ENCODE data around the gene FOXK1.

DNA sequence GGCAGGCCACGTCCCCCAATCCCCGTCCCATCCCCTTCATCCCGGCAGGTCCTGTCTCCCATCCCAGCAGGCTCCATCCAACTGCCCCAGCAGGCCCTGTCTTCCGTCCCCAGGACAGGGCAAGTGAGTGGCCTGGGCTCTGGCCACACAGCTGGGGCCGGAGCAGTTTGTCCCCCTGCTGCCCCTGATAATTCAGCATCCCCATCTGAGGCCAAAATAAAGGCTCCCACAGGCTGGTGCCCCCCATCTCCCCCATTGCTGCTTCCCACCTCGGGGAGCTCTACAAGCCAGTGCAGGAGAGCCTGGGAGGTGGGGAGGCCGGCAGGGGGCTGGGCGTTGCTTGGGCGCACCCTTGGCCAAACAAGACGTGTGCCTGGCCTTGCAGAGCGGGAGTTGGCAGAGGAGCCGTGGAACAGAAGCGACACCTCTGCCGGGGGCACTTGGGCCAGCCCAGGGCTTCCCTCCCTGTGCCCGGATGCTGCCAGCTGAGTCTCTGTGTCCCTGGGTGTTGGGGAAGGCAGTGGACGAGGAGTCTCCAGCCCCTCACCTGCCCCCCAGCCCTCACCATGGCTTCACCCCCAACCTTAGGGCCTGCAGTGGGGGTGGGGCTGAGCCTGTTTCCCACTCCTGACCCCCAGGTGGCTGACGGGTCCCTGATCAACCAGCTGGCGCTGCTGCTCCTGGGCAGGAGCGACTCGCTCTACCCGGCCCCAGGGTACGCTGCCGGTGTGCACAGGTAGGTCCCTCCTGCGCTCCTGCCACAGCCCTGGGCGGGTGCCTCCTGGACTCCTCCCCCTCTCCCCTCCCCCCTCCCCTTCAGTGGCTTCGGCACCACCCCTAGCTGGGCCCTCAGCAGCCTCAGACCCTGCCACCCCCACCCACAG lies 107.3 kb downstream of the FOXK1 start:
- TF ChIP-seq, protein P1, sequence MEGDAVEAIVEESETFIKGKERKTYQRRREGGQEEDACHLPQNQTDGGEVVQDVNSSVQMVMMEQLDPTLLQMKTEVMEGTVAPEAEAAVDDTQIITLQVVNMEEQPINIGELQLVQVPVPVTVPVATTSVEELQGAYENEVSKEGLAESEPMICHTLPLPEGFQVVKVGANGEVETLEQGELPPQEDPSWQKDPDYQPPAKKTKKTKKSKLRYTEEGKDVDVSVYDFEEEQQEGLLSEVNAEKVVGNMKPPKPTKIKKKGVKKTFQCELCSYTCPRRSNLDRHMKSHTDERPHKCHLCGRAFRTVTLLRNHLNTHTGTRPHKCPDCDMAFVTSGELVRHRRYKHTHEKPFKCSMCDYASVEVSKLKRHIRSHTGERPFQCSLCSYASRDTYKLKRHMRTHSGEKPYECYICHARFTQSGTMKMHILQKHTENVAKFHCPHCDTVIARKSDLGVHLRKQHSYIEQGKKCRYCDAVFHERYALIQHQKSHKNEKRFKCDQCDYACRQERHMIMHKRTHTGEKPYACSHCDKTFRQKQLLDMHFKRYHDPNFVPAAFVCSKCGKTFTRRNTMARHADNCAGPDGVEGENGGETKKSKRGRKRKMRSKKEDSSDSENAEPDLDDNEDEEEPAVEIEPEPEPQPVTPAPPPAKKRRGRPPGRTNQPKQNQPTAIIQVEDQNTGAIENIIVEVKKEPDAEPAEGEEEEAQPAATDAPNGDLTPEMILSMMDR (IDR thresholded peaks at IDR 0.05; ENCODE audit: low read depth, low read length): no peak
- TF ChIP-seq POLR2A (IDR thresholded peaks at IDR 0.05; ENCODE audit: extremely low read depth, insufficient read length): no peak
- TF ChIP-seq, protein P2, sequence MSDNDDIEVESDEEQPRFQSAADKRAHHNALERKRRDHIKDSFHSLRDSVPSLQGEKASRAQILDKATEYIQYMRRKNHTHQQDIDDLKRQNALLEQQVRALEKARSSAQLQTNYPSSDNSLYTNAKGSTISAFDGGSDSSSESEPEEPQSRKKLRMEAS (IDR thresholded peaks at IDR 0.05; ENCODE audit: low read depth, low read length): no peak
